OCI-LY1 (cell line): ENCODE measurements around the gene PLEKHO2.

Experiments used
- H2AFZ ChIP-seq: fragments of 200-600 bp; sonication (generic), shearing (Covaris generic); 2 replicates; pipeline ENCODE4 v1.6.0; 2014; ENCODE audit warnings: antibody characterized with exemption, mild to moderate bottlenecking, low read length
- H3F3A ChIP-seq: fragments of 200-600 bp; sonication (generic), shearing (Covaris generic); 2 replicates; pipeline ENCODE4 v1.6.0; 2014; ENCODE audit warnings: mild to moderate bottlenecking, antibody characterized with exemption, low read length, moderate library complexity; ENCODE audit not compliant: insufficient read depth
- H3K27ac ChIP-seq: fragments of 200-600 bp; sonication (generic); 2 replicates; pipeline ENCODE4 v1.5.1; 2014; ENCODE audit warnings: low read length, mixed run types, mild to moderate bottlenecking, low read depth; ENCODE audit not compliant: poor library complexity, severe bottlenecking
- H3K27me3 ChIP-seq: fragments of 200-600 bp; sonication (generic); 2 replicates; pipeline ENCODE4 v1.6.0; 2014; ENCODE audit warnings: antibody characterized with exemption, mild to moderate bottlenecking, low read length, moderate library complexity; ENCODE audit not compliant: insufficient read depth
- H3K36me3 ChIP-seq: fragments of 200-600 bp; sonication (generic); 2 replicates; pipeline ENCODE4 v1.6.1; 2014; ENCODE audit warnings: mild to moderate bottlenecking, antibody characterized with exemption, low read length, moderate library complexity, mixed read lengths; ENCODE audit not compliant: insufficient read depth
- H3K4me1 ChIP-seq: fragments of 200-600 bp; sonication (generic); 2 replicates; pipeline ENCODE4 v1.5.1; 2014; ENCODE audit warnings: mild to moderate bottlenecking, low read length, moderate library complexity; ENCODE audit not compliant: insufficient read depth, severe bottlenecking
- H3K4me2 ChIP-seq: fragments of 200-600 bp; sonication (generic), shearing (Covaris generic); 2 replicates; pipeline ENCODE4 v1.6.1; 2014; ENCODE audit warnings: low read length
- H3K4me3 ChIP-seq: fragments of 200-600 bp; sonication (generic); 2 replicates; pipeline ENCODE4 v1.5.1; 2014; ENCODE audit warnings: low read length, low read depth, mild to moderate bottlenecking, mixed read lengths; ENCODE audit not compliant: poor library complexity, severe bottlenecking
- H3K79me2 ChIP-seq: fragments of 200-600 bp; shearing (Covaris generic); 2 replicates; pipeline ENCODE4 v1.6.1; 2016; ENCODE audit warnings: mixed run types, low read length, mixed read lengths; ENCODE audit not compliant: insufficient read depth
- H3K9ac ChIP-seq: fragments of 200-600 bp; sonication (generic), shearing (Covaris generic); 2 replicates; pipeline ENCODE4 v1.6.1; 2014; ENCODE audit warnings: mild to moderate bottlenecking, low read length, mixed read lengths
- H3K9me2 ChIP-seq: fragments of 200-600 bp; sonication (generic), shearing (Covaris generic); 2 replicates; pipeline ENCODE4 v1.6.1; 2014; ENCODE audit warnings: low read depth, mild to moderate bottlenecking, low read length, mixed read lengths
- H3K9me3 ChIP-seq: fragments of 200-600 bp; shearing (Covaris generic); 2 replicates; pipeline ENCODE4 v1.6.1; 2014; ENCODE audit warnings: low read length, mixed read lengths
- H4K20me1 ChIP-seq: fragments of 200-600 bp; sonication (generic), shearing (Covaris generic); 2 replicates; pipeline ENCODE4 v1.6.0; 2016; ENCODE audit warnings: mild to moderate bottlenecking, low read length; ENCODE audit not compliant: insufficient read depth
- CTCF ChIP-seq: fragments of 200-600 bp; sonication (generic), shearing (Covaris generic); IDR thresholded peaks from 2 replicates; pipeline ENCODE4 v1.5.1; 2017; ENCODE audit warnings: mild to moderate bottlenecking, antibody characterized with exemption, low read length, moderate library complexity, mixed read lengths
- EZH2 ChIP-seq: fragments of 200-600 bp; sonication (generic), shearing (Covaris generic); IDR thresholded peaks from 2 replicates; pipeline ENCODE4 v1.8.0; 2017; ENCODE audit warnings: borderline replicate concordance, mixed run types, mild to moderate bottlenecking, antibody characterized with exemption, low read length, moderate library complexity, mixed read lengths

The PLEKHO2 gene

DNA sequence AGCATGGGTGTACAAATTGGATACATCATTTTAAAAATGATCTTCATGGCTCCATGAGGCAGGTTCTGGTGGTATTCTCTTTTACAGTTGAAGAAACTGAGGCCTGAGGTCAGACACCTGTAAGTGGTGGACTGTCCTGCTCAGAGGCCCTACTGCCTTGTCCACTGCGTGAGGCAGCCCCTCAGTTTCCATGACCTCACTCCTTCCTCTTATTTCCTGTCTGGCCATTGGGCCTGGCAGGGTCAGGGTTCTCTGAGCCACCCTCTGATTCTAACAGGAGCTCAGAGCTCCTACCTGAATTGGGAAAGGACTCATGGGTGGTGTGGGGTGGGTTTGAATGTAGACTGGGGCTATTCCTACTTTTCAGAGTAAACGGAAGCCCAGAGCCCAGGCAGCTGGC lies 17.5 kb downstream of the PLEKHO2 start:
- Histone ChIP-seq H3K27ac (no peak overlapping the region), H2AFZ (no peak overlapping the region), H3K9me3 (no peaks in the 10 kb centered on the region), H3K4me2 (no peak overlapping the region), H3F3A (no peaks in the 10 kb centered on the region), H3K4me3 (no peak overlapping the region), H3K79me2 (no peaks in the 10 kb centered on the region), H3K9me2 (no peaks in the 10 kb centered on the region), H4K20me1 (no peaks in the 10 kb centered on the region), H3K27me3 (no peaks in the 10 kb centered on the region), H3K9ac (no peak overlapping the region), H3K36me3 (peaks cover 26% of the 10 kb centered on the region; the same call in 1 of the 2 replicates), H3K4me1 (peaks cover 32% of the 10 kb centered on the region)
- TF ChIP-seq CTCF: no peak
- no peak for TF ChIP-seq EZH2

- Histone ChIP-seq H3F3A (no peaks in the 10 kb centered on the region), H3K4me1 (peaks cover 25% of the 10 kb centered on the region), H3K4me2 (no peak overlapping the region), H3K27ac (no peak overlapping the region), H3K27me3 (no peaks in the 10 kb centered on the region), H3K4me3 (no peak overlapping the region), H3K9me3 (no peaks in the 10 kb centered on the region), H2AFZ (no peak overlapping the region), H4K20me1 (no peaks in the 10 kb centered on the region), H3K9me2 (no peaks in the 10 kb centered on the region), H3K79me2 (no peaks in the 10 kb centered on the region), H3K9ac (no peak overlapping the region), H3K36me3 (peaks cover 19% of the 10 kb centered on the region; the same call in 1 of the 2 replicates)
- no peak for TF ChIP-seq EZH2
- no peak for TF ChIP-seq CTCF
Observed at GRCh38 chr15:64861331-64861730, 19.6 kb downstream of the PLEKHO2 start.

GRCh38 chr15:64861960-64862359 lies 20.2 kb downstream of the PLEKHO2 start:
- Histone ChIP-seq H3K36me3 (peaks cover 19% of the 10 kb centered on the region; the same call in 1 of the 2 replicates), H3K27me3 (no peaks in the 10 kb centered on the region), H3F3A (no peaks in the 10 kb centered on the region), H3K9me3 (no peaks in the 10 kb centered on the region), H3K4me3 (no peak overlapping the region), H3K4me1 (peaks cover 18% of the 10 kb centered on the region), H3K4me2 (no peak overlapping the region), H3K27ac (no peak overlapping the region), H2AFZ (no peak overlapping the region), H4K20me1 (no peaks in the 10 kb centered on the region), H3K79me2 (no peaks in the 10 kb centered on the region), H3K9me2 (no peaks in the 10 kb centered on the region), H3K9ac (no peak overlapping the region)
- TF ChIP-seq EZH2: no peak
- TF ChIP-seq CTCF: no peak
